ENCODE measurements around the gene PPP3R1.

GRCh38 chr2:68157002-68157401 lies 95.3 kb downstream of the PPP3R1 start:
- TF ChIP-seq ZNF518A (tag by site-specific recombination; conservative IDR thresholded peaks at IDR 0.05; ENCODE audit: low read depth) = no peak
- no peak for TF ChIP-seq ZNF175 (tag by site-specific recombination; IDR thresholded peaks at IDR 0.05)
- TF ChIP-seq ZNF530 (tag by site-specific recombination; IDR thresholded peaks at IDR 0.05; ENCODE audit: low read depth) = no peak
- TF ChIP-seq CTCF (tag by site-specific recombination; IDR thresholded peaks at IDR 0.05) = no peak
